Activated CD8-positive, alpha-beta memory T cell treated with anti-CD3 and anti-CD28 coated beads, Interleukin-2, amount 10 ng/mL, durations not matched to agents 7 days and 5 days (primary cell): ENCODE measurements around the gene TRIM48. TPM values are rescaled to one million over a fixed set of nuclear protein-coding genes. Genes with fewer than 3 reads are reported as not detected.
"Not testable (repeated sequence)": the region's sequence is repeated elsewhere in the genome, so short reads cannot be mapped to it uniquely, and the experiment has no call there.

Source experiments
- ATAC-seq: fragments of 150-1000 bp; cut with Tn5 transposase; one replicate; pipeline ENCODE4 v1.10.0; 2021; ENCODE audit warnings: moderate library complexity
- CTCF ChIA-PET: fragments of 350-600 bp; sonication (Branson Sonifier 250); formaldehyde crosslinking; loops from one replicate; lab custom pipeline; 2021; ENCODE audit warnings: antibody characterized with exemption; lab: Charles Lee
- DNase-seq: peaks from one replicate; pipeline ENCODE4 v3.0.0-alpha.2; 2020
- H3K27ac Mint-ChIP-seq: one replicate; pipeline ENCODE4 v1.8.0; 2021; ENCODE audit warnings: mild to moderate bottlenecking, mixed read lengths
- H3K27me3 Mint-ChIP-seq: one replicate; pipeline ENCODE4 v1.8.0; 2021; ENCODE audit warnings: mixed read lengths
- H3K36me3 Mint-ChIP-seq: one replicate; pipeline ENCODE4 v1.8.0; 2021; ENCODE audit warnings: mild to moderate bottlenecking, mixed read lengths
- H3K4me1 Mint-ChIP-seq: one replicate; pipeline ENCODE4 v1.8.0; 2021; ENCODE audit warnings: mixed read lengths
- H3K4me3 Mint-ChIP-seq: one replicate; pipeline ENCODE4 v1.8.0; 2021; ENCODE audit warnings: mild to moderate bottlenecking, moderate library complexity, mixed read lengths
- H3K9me3 Mint-ChIP-seq: one replicate; pipeline ENCODE4 v1.8.0; 2022; ENCODE audit warnings: low read depth, mixed read lengths
- total RNA-seq, 2 experiments: library from RNA; stranded (reverse); gene quantifications; one replicate each; pipeline ENCODE4 v1.2.3, GENCODE V29; 2021

TRIM48 gene
- total RNA-seq = not detected

- H3K27me3 Mint-ChIP-seq, H3K27ac Mint-ChIP-seq, H3K4me3 Mint-ChIP-seq, ATAC-seq, CTCF ChIA-PET, H3K36me3 Mint-ChIP-seq, H3K4me1 Mint-ChIP-seq, DNase-seq, H3K9me3 Mint-ChIP-seq: not testable (repeated sequence)
Measured at GRCh38 chr11:55261855-55262254, at the start of gene TRIM48. TRIM48 (plus strand) TSS chr11:55262155; CDS start chr11:55262268, 113 bp downstream.

GRCh38 chr11:55238316-55238715, 23.6 kb upstream of the TRIM48 start:
- H3K27me3 Mint-ChIP-seq, CTCF ChIA-PET, DNase-seq, H3K27ac Mint-ChIP-seq, H3K4me1 Mint-ChIP-seq, H3K9me3 Mint-ChIP-seq, ATAC-seq, H3K36me3 Mint-ChIP-seq, H3K4me3 Mint-ChIP-seq: not testable (repeated sequence)

- CTCF ChIA-PET = no interaction called here
- Mint-ChIP-seq H3K4me3 (no peak overlapping the region), H3K36me3 (no peaks in the 10 kb centered on the region), H3K9me3 (peaks cover 11% of the 10 kb centered on the region), H3K4me1 (no peaks in the 10 kb centered on the region), H3K27me3 (no peaks in the 10 kb centered on the region), H3K27ac (no peak overlapping the region)
- DNase-seq (no peak), ATAC-seq (no peak)
Measured at GRCh38 chr11:55263081-55263480, 1.1 kb downstream of the TRIM48 start.

Other genes starting within 250 kb of the TRIM48 start
- not detected for gene OR4A16, start 81.0 kb downstream of the TRIM48 start, total RNA-seq
- gene OR4A15, start 105.8 kb downstream of the TRIM48 start, total RNA-seq = not detected